ENCODE results near the gene SPRR1B. TPM values are rescaled to one million over a fixed set of nuclear protein-coding genes. Genes with fewer than 3 reads are reported as not detected.

SPRR1B gene
- total RNA-seq, 1 experiment from 2014 or later = 0.66 TPM

- no peaks in the 10 kb centered on the region for H3K9me2 ChIP-seq (ENCODE audit: insufficient read depth)
- ChIA-PET RAD21 (ENCODE audit: low non-redundant PET in 1 of 2, low total read pairs in 2 of 2, uncharacterized antibody in 2 of 2, unreplicated experiment in 2 of 2) (no interaction called here), CTCF (no interaction called here), POLR2A (no interaction called here)
- no peak overlapping the region for H3K4me3 ChIP-seq (replicated peaks in 1 of 2; ENCODE audit: low read depth in 1 of 2, low read length in 2 of 2)
- no peaks in the 10 kb centered on the region for H3K36me3 ChIP-seq (ENCODE audit: control insufficient read depth in 1 of 2, insufficient read depth in 2 of 2, low read length in 2 of 2)
- ATAC-seq = no peak
- peaks cover 23% of the 10 kb centered on the region; the same call in 1 of the 2 replicates for H3K27me3 ChIP-seq (ENCODE audit: insufficient read depth, low read length)
- H4K20me1 ChIP-seq (ENCODE audit: insufficient read depth) = no peaks in the 10 kb centered on the region
- peaks cover 0 to 10% of the 10 kb centered on the region in 2 experiments; a peak in 1 of 4 replicates for H3K4me1 ChIP-seq (ENCODE audit: control insufficient read depth in 1 of 2, insufficient read depth in 2 of 2, low read length in 2 of 2)
- TF ChIP-seq ZFX (IDR thresholded peaks at IDR 0.05) (no peak), POLR2AphosphoS5 (IDR thresholded peaks at IDR 0.05; ENCODE audit: low read depth, low read length) (no peak), YY1 (IDR thresholded peaks at IDR 0.05; ENCODE audit: extremely low read depth, insufficient replicate concordance, low read depth, low read length) (no peak)
- no peak overlapping the region for H2AFZ ChIP-seq (ENCODE audit: low read depth, low read length, poor library complexity, severe bottlenecking)
- no peak overlapping the region for H3K9ac ChIP-seq (ENCODE audit: low read length)
- no TSS peak for BruUV-seq (replicated peaks)
- no peaks in the 10 kb centered on the region for H3K9me3 ChIP-seq (ENCODE audit: control insufficient read depth in 1 of 2, insufficient read depth in 1 of 2, low read depth in 1 of 2, low read length in 2 of 2)
- no peak overlapping the region for H3K4me2 ChIP-seq (ENCODE audit: low read length)
- no peak overlapping the region for H3K27ac ChIP-seq (ENCODE audit: low read depth, low read length)
- DNase-seq (ENCODE audit: low read depth, low spot score) = no peak
- intact Hi-C loops (cut with micrococcal nuclease) = no loop called here
- H3K79me2 ChIP-seq (ENCODE audit: insufficient read depth, low read length) = no peaks in the 10 kb centered on the region
These were observed 31.2 kb upstream of the SPRR1B start for GRCh38 chr1:152999818-153000217.

- no peak overlapping the region for H2AFZ ChIP-seq (ENCODE audit: low read depth, low read length, poor library complexity, severe bottlenecking)
- intact Hi-C loops (cut with micrococcal nuclease) = no loop called here
- DNase-seq (ENCODE audit: low read depth, low spot score) (no peak), ATAC-seq (no peak)
- H3K9ac ChIP-seq (ENCODE audit: low read length) = no peak overlapping the region
- H3K79me2 ChIP-seq (ENCODE audit: insufficient read depth, low read length) = no peaks in the 10 kb centered on the region
- no peak overlapping the region for H3K4me2 ChIP-seq (ENCODE audit: low read length)
- H4K20me1 ChIP-seq (ENCODE audit: insufficient read depth) = no peaks in the 10 kb centered on the region
- BruUV-seq (replicated peaks) = no TSS peak
- RAD21 ChIA-PET (ENCODE audit: low non-redundant PET in 1 of 2, low total read pairs in 2 of 2, uncharacterized antibody in 2 of 2, unreplicated experiment in 2 of 2) = interaction anchor here in 1 of 2 experiments (0.7 kb wide), 1 partner anchor 57 kb away, joined by 12 read pairs; no protein-coding TSS in a partner anchor
- no peaks in the 10 kb centered on the region for H3K36me3 ChIP-seq (ENCODE audit: control insufficient read depth in 1 of 2, insufficient read depth in 2 of 2, low read length in 2 of 2)
- H3K4me3 ChIP-seq (replicated peaks in 1 of 2; ENCODE audit: low read depth in 1 of 2, low read length in 2 of 2) = no peak overlapping the region
- CTCF ChIA-PET = no interaction called here
- peaks cover 23% of the 10 kb centered on the region; the same call in 1 of the 2 replicates for H3K27me3 ChIP-seq (ENCODE audit: insufficient read depth, low read length)
- H3K9me3 ChIP-seq (ENCODE audit: control insufficient read depth in 1 of 2, insufficient read depth in 1 of 2, low read depth in 1 of 2, low read length in 2 of 2) = no peaks in the 10 kb centered on the region
- H3K27ac ChIP-seq (ENCODE audit: low read depth, low read length) = no peak overlapping the region
- H3K4me1 ChIP-seq (ENCODE audit: control insufficient read depth in 1 of 2, insufficient read depth in 2 of 2, low read length in 2 of 2) = peaks cover 0 to 10% of the 10 kb centered on the region in 2 experiments; a peak in 1 of 4 replicates
- TF ChIP-seq EZH2 (IDR thresholded peaks at IDR 0.05) (no peak), CEBPB (IDR thresholded peaks at IDR 0.05; ENCODE audit: low read depth) (no peak)
- POLR2A ChIA-PET = no interaction called here
- no peaks in the 10 kb centered on the region for H3K9me2 ChIP-seq (ENCODE audit: insufficient read depth)
These were observed 30.7 kb upstream of the SPRR1B start for GRCh38 chr1:153000294-153000693.

All from HCT116 (cell line).